Activated CD4-positive, alpha-beta T cell treated with anti-CD3 and anti-CD28 coated beads, Interleukin-10, Interleukin-2, amounts not matched to agents 100 ng/mL and 50 ng/mL, durations not matched to agents 16 hours and 8 hours (primary cell): ENCODE data around the gene ACCS.

Experiments used
- DNase-seq: peaks from one replicate; pipeline ENCODE4 v3.0.0-alpha.2; 2020

The ACCS gene

GRCh38 chr11:44065841-44066731 lies at the start of gene ACCS:
Gene ACCS (plus strand): TSS chr11:44066270. CDS start chr11:44067628, 1,358 bp downstream.
- DNase-seq: peak; percentile 93

- peak; percentile 41 for DNase-seq
Observed at GRCh38 chr11:44016546-44017442, 49.3 kb upstream of the ACCS start.

- no peak for DNase-seq
Observed at GRCh38 chr11:44017443-44018126, 48.5 kb upstream of the ACCS start.

GRCh38 chr11:44018127-44018521 lies 47.9 kb upstream of the ACCS start:
- DNase-seq: no peak

- DNase-seq: no peak
Observed at GRCh38 chr11:44018829-44019228, 47.2 kb upstream of the ACCS start.

- no peak for DNase-seq
Observed at GRCh38 chr11:44024977-44025376, 41.1 kb upstream of the ACCS start.

- DNase-seq: no peak
Observed at GRCh38 chr11:44025727-44026126, 40.3 kb upstream of the ACCS start.

- DNase-seq: no peak
Observed at GRCh38 chr11:44028401-44028800, 37.7 kb upstream of the ACCS start.

- DNase-seq: no peak
Observed at GRCh38 chr11:44028816-44029506, 37.1 kb upstream of the ACCS start.

GRCh38 chr11:44029507-44029845 lies 36.6 kb upstream of the ACCS start:
- DNase-seq: no peak

GRCh38 chr11:44029977-44030911 lies 35.8 kb upstream of the ACCS start:
- DNase-seq: no peak

GRCh38 chr11:44030996-44031395 lies 35.1 kb upstream of the ACCS start:
- DNase-seq: no peak

- DNase-seq: no peak
Observed at GRCh38 chr11:44031549-44031948, 34.5 kb upstream of the ACCS start.

GRCh38 chr11:44032299-44033085 lies 33.6 kb upstream of the ACCS start:
- DNase-seq: no peak

- DNase-seq: no peak
Observed at GRCh38 chr11:44033411-44033850, 32.6 kb upstream of the ACCS start.

- no peak for DNase-seq
Observed at GRCh38 chr11:44033856-44034255, 32.2 kb upstream of the ACCS start.

- no peak for DNase-seq
Observed at GRCh38 chr11:44034639-44035038, 31.4 kb upstream of the ACCS start.

- peak; percentile 60 for DNase-seq
Observed at GRCh38 chr11:44036811-44037657, 29.0 kb upstream of the ACCS start.

GRCh38 chr11:44037658-44037998 lies 28.4 kb upstream of the ACCS start:
- DNase-seq: no peak

GRCh38 chr11:44043157-44043556 lies 22.9 kb upstream of the ACCS start:
- no peak for DNase-seq
